Measurements from ENCODE around the gene SLC25A14. TPM values are rescaled to one million over a fixed set of nuclear protein-coding genes. Genes with fewer than 3 reads are reported as not detected.
"Not testable (repeated sequence)": the region's sequence is repeated elsewhere in the genome, so short reads cannot be mapped to it uniquely, and the experiment has no call there.

The SLC25A14 gene
- total and polyA plus RNA-seq, 2 experiments from 2014 or later: 8.3 to 14.9 TPM

- no peak for TF ChIP-seq CREB1 (CRISPR knock-in tag; IDR thresholded peaks at IDR 0.05; ENCODE audit: low read depth)
- TF ChIP-seq ZNF331 (CRISPR knock-in tag; IDR thresholded peaks at IDR 0.05; ENCODE audit: low read depth): no peak
- TF ChIP-seq EZH2 (IDR thresholded peaks at IDR 0.05; ENCODE audit: low read depth, unreplicated experiment): no peak
- no peak for TF ChIP-seq NANOG (IDR thresholded peaks at IDR 0.05; ENCODE audit: borderline replicate concordance)
- no peak for TF ChIP-seq EZH2phosphoT487 (IDR thresholded peaks at IDR 0.05; ENCODE audit: unreplicated experiment)
- TF ChIP-seq, protein P1, sequence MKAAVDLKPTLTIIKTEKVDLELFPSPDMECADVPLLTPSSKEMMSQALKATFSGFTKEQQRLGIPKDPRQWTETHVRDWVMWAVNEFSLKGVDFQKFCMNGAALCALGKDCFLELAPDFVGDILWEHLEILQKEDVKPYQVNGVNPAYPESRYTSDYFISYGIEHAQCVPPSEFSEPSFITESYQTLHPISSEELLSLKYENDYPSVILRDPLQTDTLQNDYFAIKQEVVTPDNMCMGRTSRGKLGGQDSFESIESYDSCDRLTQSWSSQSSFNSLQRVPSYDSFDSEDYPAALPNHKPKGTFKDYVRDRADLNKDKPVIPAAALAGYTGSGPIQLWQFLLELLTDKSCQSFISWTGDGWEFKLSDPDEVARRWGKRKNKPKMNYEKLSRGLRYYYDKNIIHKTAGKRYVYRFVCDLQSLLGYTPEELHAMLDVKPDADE (IDR thresholded peaks at IDR 0.05): no peak
- TF ChIP-seq STAT1 (IDR thresholded peaks at IDR 0.05; ENCODE audit: unreplicated experiment): no peak
Measured at GRCh38 chrX:130330146-130330545, 9.6 kb upstream of the SLC25A14 start (continued).

DNA sequence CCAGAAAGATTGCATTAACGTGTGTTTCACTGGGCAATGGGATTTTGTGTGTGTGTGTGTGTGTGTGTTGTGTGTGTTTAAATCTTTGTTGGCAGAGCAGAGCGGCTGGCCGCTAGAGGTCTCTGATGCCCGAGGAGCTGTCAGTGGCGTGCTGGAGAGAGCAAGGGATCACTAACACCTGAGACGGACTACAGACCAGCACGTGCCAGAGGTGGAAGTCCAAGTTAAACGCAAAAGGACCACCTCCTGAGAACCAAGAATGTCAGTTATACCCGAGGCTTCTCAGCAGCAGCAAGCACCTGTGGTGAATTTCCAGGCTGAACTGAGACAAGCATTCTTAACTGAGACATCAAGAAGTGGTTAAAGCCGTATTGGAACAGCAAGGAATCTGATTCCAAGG, 9.0 kb upstream of the SLC25A14 start:
- Histone ChIP-seq H3K4me1 (ENCODE audit: insufficient read depth) (no peaks in the 10 kb centered on the region), H2AFZ (no peak overlapping the region), H4K20me1 (replicated peaks; ENCODE audit: insufficient read depth) (no peaks in the 10 kb centered on the region), H3K9me2 (ENCODE audit: insufficient read depth) (no peaks in the 10 kb centered on the region), H3K36me3 (ENCODE audit: insufficient read depth) (no peaks in the 10 kb centered on the region), H3F3A (replicated peaks; ENCODE audit: low read depth) (no peaks in the 10 kb centered on the region), H3K27me3 (ENCODE audit: insufficient read depth) (no peaks in the 10 kb centered on the region), H3K4me3 (no peak overlapping the region), H3K79me2 (replicated peaks; ENCODE audit: insufficient read depth) (no peaks in the 10 kb centered on the region), H3K4me2 (no peak overlapping the region), H3K27ac (ENCODE audit: low read depth) (no peak overlapping the region)
- peak; percentile 79 for DNase-seq (ENCODE audit: low spot score)
- H3K9me3 Mint-ChIP-seq: no peaks in the 10 kb centered on the region
- no peak overlapping the region for H3K27ac Mint-ChIP-seq
- no peaks in the 10 kb centered on the region for H3K27me3 Mint-ChIP-seq (ENCODE audit: insufficient read depth, low read depth, poor library complexity)
- H3K4me3 Mint-ChIP-seq: no peak overlapping the region
- no peaks in the 10 kb centered on the region for H3K36me3 Mint-ChIP-seq (ENCODE audit: low read depth)
- ATAC-seq: peak; percentile 96
- TF ChIP-seq CTCF (conservative IDR thresholded peaks at IDR 0.05; ENCODE audit: low read depth in 2 of 2) (peak; percentile 56 to 81), CREB1 (CRISPR knock-in tag; IDR thresholded peaks at IDR 0.05; ENCODE audit: low read depth) (no peak)
- peaks cover 5% of the 10 kb centered on the region; the same call in 1 of the 3 replicates for H3K4me1 Mint-ChIP-seq

DNA sequence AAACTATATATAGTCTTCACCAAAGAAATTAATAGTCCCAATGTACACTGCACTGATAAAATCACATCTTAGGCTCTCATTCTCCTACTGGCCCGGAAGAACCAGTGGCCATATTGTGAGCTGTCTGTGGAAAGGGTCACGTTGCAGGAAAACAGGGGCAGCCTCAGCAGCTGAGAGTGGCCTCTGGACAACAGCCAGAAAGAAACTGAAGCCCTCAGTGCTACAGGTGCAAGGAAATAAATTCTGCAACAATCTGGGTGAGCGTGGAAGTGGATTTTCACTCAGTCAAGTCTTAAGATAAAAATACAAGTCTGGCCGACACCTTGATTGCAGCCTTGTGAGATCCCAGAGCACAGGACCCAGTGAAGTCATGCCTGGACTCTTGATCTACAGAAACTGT, 3.2 kb upstream of the SLC25A14 start:
- H3K36me3 ChIP-seq (ENCODE audit: insufficient read depth): no peaks in the 10 kb centered on the region
- no peaks in the 10 kb centered on the region for H4K20me1 ChIP-seq (replicated peaks; ENCODE audit: insufficient read depth)
- Mint-ChIP-seq H3K27me3 (ENCODE audit: insufficient read depth, low read depth, poor library complexity) (peaks cover 8% of the 10 kb centered on the region), H3K4me3 (no peak overlapping the region), H3K27ac (no peak overlapping the region), H3K9me3 (no peaks in the 10 kb centered on the region; the same call in 2 of the 3 replicates), H3K4me1 (peaks cover 11% of the 10 kb centered on the region), H3K36me3 (ENCODE audit: low read depth) (no peaks in the 10 kb centered on the region; the same call in 2 of the 3 replicates)
- no peaks in the 10 kb centered on the region for H3K4me1 ChIP-seq (ENCODE audit: insufficient read depth)
- ATAC-seq (no peak), DNase-seq (ENCODE audit: low spot score) (no peak)
- no peak overlapping the region for H2AFZ ChIP-seq
- no peaks in the 10 kb centered on the region for H3K9me2 ChIP-seq (ENCODE audit: insufficient read depth)
- H3K27me3 ChIP-seq (ENCODE audit: insufficient read depth): no peaks in the 10 kb centered on the region
- TF ChIP-seq EZH2 (IDR thresholded peaks at IDR 0.05; ENCODE audit: low read depth, unreplicated experiment) (no peak), ZNF114 (CRISPR knock-in tag; IDR thresholded peaks at IDR 0.05) (no peak), REST (IDR thresholded peaks at IDR 0.05; ENCODE audit: unreplicated experiment) (no peak), JUNB (IDR thresholded peaks at IDR 0.05; ENCODE audit: unreplicated experiment) (no peak)
- H3K4me2 ChIP-seq: no peak overlapping the region
- H3K79me2 ChIP-seq (replicated peaks; ENCODE audit: insufficient read depth): no peaks in the 10 kb centered on the region
- H3F3A ChIP-seq (replicated peaks; ENCODE audit: low read depth): no peaks in the 10 kb centered on the region
- no peak overlapping the region for H3K27ac ChIP-seq (ENCODE audit: low read depth)
- no peak overlapping the region for H3K4me3 ChIP-seq

GRCh38 chrX:130338869-130339268, 850 bp upstream of the SLC25A14 start:
- ATAC-seq; H3K4me1 ChIP-seq (ENCODE audit: insufficient read depth); H3K9me3 Mint-ChIP-seq; DNase-seq (ENCODE audit: low spot score); H3K27me3 Mint-ChIP-seq (ENCODE audit: insufficient read depth, low read depth, poor library complexity); H3K27ac Mint-ChIP-seq; H3K27ac ChIP-seq (ENCODE audit: low read depth); H4K20me1 ChIP-seq (replicated peaks; ENCODE audit: insufficient read depth); H3K36me3 ChIP-seq (ENCODE audit: insufficient read depth); H3K79me2 ChIP-seq (replicated peaks; ENCODE audit: insufficient read depth); H3F3A ChIP-seq (replicated peaks; ENCODE audit: low read depth); H3K27me3 ChIP-seq (ENCODE audit: insufficient read depth); H3K36me3 Mint-ChIP-seq (ENCODE audit: low read depth); H3K9me2 ChIP-seq (ENCODE audit: insufficient read depth): not testable (repeated sequence)
- H3K4me3 ChIP-seq: peak overlapping the region; percentile 68
- H2AFZ ChIP-seq: 0 out of 2 replicates have a peak overlapping the region, but pooled peaks have one; percentile 72
- H3K4me2 ChIP-seq: peak overlapping the region; percentile 85
- Mint-ChIP-seq H3K4me3 (peak overlapping the region; percentile 88), H3K4me1 (peaks cover 26% of the 10 kb centered on the region)

Measured in GM23338 (cell line).